ENCODE data around the gene MRPS2. TPM values are rescaled to one million over a fixed set of nuclear protein-coding genes. Genes with fewer than 3 reads are reported as not detected.

Gene MRPS2
- total and polyA plus RNA-seq, 4 donors: 10.9 to 71.8 (median 31.5) TPM

DNA sequence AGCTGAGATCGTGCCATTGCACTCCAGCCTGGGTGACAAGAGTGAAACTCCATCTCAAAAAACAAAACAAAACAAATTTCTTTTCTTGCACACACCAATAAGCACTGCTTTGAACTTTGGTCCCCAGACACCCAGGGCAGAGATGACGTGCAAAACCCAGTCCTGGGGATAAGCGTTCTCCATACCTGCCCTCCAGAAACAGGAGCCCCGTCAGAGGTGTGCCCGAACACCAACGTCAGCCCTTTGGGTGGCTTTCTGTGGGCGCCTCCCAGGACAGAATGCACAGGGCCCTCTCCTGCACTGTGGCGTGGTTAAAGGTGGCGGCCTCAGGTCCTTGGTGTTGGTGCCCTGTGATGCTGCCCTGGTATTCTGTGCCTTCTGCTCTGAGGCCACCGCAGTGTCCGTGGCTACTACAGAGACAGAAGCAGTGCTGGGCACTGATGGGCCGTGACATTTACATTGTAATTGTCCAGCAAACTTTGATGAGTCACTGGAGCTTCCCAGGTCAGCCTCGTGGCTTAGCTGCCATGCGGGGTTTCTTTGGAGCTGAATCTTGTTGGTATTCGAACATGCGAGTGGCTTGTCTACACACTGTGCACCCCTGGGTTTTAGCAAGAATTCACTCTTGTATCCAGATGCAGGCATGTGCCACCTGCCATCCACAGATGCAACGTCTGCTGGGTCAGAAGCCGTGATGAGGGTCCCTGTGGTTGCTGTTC lies 11.1 kb upstream of the MRPS2 start:
- no peaks in the 10 kb centered on the region for H3K9me3 ChIP-seq (ENCODE audit: control insufficient read depth in 4 of 4, low read length in 3 of 4)
- peak overlapping the region in 1 of 3 donors; percentile 18 for H3K4me3 ChIP-seq (ENCODE audit: low read depth in 1 of 3, low read length in 3 of 3)
- peaks cover 2 to 41% (median 29%) of the 10 kb centered on the region in 4 donors for H3K4me1 ChIP-seq (ENCODE audit: control insufficient read depth in 4 of 4, insufficient read depth in 4 of 4, low read length in 3 of 4)
- TF ChIP-seq SP1 (IDR thresholded peaks at IDR 0.05) (peak; percentile 56), HNF4A (conservative IDR thresholded peaks at IDR 0.05) (peak; percentile 55 to 69)
- TF ChIP-seq, protein P1, sequence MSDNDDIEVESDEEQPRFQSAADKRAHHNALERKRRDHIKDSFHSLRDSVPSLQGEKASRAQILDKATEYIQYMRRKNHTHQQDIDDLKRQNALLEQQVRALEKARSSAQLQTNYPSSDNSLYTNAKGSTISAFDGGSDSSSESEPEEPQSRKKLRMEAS (IDR thresholded peaks at IDR 0.05): no peak
- H3K27me3 ChIP-seq (ENCODE audit: control insufficient read depth in 4 of 4, insufficient read depth in 4 of 4, low read length in 3 of 4): no peaks in the 10 kb centered on the region
- WGBS: 71% methylated on average over 18 of the region's 18 CpGs
- peak overlapping the region; percentile 78 to 91 for H3K27ac ChIP-seq (ENCODE audit: low read depth in 1 of 2, low read length in 2 of 2)
- no peak overlapping the region for H3K9ac ChIP-seq (ENCODE audit: low read depth in 1 of 2, low read length in 2 of 2)
- peaks cover 2 to 21% (median 9%) of the 10 kb centered on the region in 4 donors for H3K36me3 ChIP-seq (ENCODE audit: control insufficient read depth in 4 of 4, insufficient read depth in 3 of 4, low read depth in 1 of 4, low read length in 3 of 4)
- no peak for DNase-seq (ENCODE audit: low spot score)

DNA sequence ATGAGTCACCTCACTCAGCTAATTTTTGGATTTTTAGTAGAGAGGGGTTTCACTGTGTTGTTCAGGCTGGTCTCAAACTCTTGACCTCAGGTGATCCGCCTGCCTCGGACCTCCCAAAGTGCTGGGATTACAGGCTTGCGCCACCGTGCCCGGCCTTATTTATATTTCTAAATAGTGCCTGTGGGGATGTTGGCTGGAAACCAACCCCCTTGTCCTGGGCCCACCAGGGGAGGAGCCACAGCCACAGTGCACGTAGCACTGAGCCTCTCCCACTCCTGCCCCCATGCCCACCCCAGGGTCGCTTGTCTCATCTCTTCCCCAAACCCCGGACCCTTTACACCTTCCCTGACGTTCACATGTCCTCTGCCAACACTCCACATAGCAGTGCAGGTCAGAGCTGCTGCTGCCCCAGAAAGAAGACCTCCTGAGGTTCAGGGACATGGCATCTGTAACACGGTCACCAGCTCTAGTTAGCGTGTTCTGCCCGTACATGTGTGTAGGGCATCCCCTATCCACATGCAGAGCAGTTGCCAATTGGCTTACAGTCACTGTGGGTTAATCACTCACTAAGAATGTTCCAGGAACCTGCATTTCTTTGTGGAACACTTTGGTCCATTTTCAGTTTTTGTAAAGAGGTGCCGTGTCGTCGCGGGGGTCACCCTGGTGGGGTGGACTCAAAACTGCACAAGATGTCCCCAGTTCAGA lies 10.2 kb upstream of the MRPS2 start:
- peak overlapping the region; percentile 52 to 79 (median 71) for H3K4me3 ChIP-seq (ENCODE audit: low read depth in 1 of 3, low read length in 3 of 3)
- H3K9ac ChIP-seq (ENCODE audit: low read depth in 1 of 2, low read length in 2 of 2): peak overlapping the region; percentile 19 to 37
- H3K36me3 ChIP-seq (ENCODE audit: control insufficient read depth in 4 of 4, insufficient read depth in 3 of 4, low read depth in 1 of 4, low read length in 3 of 4): peaks cover 2 to 14% (median 8%) of the 10 kb centered on the region in 4 donors
- 42% methylated on average over 16 of the region's 16 CpGs for WGBS
- no peaks in the 10 kb centered on the region for H3K9me3 ChIP-seq (ENCODE audit: control insufficient read depth in 4 of 4, low read length in 3 of 4)
- TF ChIP-seq, protein P2, sequence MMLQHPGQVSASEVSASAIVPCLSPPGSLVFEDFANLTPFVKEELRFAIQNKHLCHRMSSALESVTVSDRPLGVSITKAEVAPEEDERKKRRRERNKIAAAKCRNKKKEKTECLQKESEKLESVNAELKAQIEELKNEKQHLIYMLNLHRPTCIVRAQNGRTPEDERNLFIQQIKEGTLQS (IDR thresholded peaks at IDR 0.05): no peak
- TF ChIP-seq HNF4G (IDR thresholded peaks at IDR 0.05) (no peak), JUND (IDR thresholded peaks at IDR 0.05) (no peak), SP1 (IDR thresholded peaks at IDR 0.05) (no peak), FOXA1 (IDR thresholded peaks at IDR 0.05) (no peak), FOXA2 (IDR thresholded peaks at IDR 0.05) (no peak), GABPA (IDR thresholded peaks at IDR 0.05 in 1 of 2, conservative IDR thresholded peaks at IDR 0.05 in 1 of 2) (no peak), YY1 (IDR thresholded peaks at IDR 0.05) (no peak), RAD21 (IDR thresholded peaks at IDR 0.05) (no peak), TAF1 (conservative IDR thresholded peaks at IDR 0.05) (no peak)
- TF ChIP-seq, protein P3, sequence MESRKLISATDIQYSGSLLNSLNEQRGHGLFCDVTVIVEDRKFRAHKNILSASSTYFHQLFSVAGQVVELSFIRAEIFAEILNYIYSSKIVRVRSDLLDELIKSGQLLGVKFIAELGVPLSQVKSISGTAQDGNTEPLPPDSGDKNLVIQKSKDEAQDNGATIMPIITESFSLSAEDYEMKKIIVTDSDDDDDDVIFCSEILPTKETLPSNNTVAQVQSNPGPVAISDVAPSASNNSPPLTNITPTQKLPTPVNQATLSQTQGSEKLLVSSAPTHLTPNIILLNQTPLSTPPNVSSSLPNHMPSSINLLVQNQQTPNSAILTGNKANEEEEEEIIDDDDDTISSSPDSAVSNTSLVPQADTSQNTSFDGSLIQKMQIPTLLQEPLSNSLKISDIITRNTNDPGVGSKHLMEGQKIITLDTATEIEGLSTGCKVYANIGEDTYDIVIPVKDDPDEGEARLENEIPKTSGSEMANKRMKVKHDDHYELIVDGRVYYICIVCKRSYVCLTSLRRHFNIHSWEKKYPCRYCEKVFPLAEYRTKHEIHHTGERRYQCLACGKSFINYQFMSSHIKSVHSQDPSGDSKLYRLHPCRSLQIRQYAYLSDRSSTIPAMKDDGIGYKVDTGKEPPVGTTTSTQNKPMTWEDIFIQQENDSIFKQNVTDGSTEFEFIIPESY (IDR thresholded peaks at IDR 0.05): no peak
- TF ChIP-seq, protein P4, sequence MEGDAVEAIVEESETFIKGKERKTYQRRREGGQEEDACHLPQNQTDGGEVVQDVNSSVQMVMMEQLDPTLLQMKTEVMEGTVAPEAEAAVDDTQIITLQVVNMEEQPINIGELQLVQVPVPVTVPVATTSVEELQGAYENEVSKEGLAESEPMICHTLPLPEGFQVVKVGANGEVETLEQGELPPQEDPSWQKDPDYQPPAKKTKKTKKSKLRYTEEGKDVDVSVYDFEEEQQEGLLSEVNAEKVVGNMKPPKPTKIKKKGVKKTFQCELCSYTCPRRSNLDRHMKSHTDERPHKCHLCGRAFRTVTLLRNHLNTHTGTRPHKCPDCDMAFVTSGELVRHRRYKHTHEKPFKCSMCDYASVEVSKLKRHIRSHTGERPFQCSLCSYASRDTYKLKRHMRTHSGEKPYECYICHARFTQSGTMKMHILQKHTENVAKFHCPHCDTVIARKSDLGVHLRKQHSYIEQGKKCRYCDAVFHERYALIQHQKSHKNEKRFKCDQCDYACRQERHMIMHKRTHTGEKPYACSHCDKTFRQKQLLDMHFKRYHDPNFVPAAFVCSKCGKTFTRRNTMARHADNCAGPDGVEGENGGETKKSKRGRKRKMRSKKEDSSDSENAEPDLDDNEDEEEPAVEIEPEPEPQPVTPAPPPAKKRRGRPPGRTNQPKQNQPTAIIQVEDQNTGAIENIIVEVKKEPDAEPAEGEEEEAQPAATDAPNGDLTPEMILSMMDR (IDR thresholded peaks at IDR 0.05; ENCODE audit: low read depth, low read length, missing input control): no peak
- TF ChIP-seq, protein P1 (IDR thresholded peaks at IDR 0.05): no peak
- TF ChIP-seq, protein P5, sequence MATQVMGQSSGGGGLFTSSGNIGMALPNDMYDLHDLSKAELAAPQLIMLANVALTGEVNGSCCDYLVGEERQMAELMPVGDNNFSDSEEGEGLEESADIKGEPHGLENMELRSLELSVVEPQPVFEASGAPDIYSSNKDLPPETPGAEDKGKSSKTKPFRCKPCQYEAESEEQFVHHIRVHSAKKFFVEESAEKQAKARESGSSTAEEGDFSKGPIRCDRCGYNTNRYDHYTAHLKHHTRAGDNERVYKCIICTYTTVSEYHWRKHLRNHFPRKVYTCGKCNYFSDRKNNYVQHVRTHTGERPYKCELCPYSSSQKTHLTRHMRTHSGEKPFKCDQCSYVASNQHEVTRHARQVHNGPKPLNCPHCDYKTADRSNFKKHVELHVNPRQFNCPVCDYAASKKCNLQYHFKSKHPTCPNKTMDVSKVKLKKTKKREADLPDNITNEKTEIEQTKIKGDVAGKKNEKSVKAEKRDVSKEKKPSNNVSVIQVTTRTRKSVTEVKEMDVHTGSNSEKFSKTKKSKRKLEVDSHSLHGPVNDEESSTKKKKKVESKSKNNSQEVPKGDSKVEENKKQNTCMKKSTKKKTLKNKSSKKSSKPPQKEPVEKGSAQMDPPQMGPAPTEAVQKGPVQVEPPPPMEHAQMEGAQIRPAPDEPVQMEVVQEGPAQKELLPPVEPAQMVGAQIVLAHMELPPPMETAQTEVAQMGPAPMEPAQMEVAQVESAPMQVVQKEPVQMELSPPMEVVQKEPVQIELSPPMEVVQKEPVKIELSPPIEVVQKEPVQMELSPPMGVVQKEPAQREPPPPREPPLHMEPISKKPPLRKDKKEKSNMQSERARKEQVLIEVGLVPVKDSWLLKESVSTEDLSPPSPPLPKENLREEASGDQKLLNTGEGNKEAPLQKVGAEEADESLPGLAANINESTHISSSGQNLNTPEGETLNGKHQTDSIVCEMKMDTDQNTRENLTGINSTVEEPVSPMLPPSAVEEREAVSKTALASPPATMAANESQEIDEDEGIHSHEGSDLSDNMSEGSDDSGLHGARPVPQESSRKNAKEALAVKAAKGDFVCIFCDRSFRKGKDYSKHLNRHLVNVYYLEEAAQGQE (IDR thresholded peaks at IDR 0.05): no peak
- no peak for DNase-seq (ENCODE audit: low spot score)
- H3K4me1 ChIP-seq (ENCODE audit: control insufficient read depth in 4 of 4, insufficient read depth in 4 of 4, low read length in 3 of 4): peaks cover 2 to 38% (median 27%) of the 10 kb centered on the region in 4 donors
- no peaks in the 10 kb centered on the region for H3K27me3 ChIP-seq (ENCODE audit: control insufficient read depth in 4 of 4, insufficient read depth in 4 of 4, low read length in 3 of 4)
- peak overlapping the region; percentile 78 to 91 for H3K27ac ChIP-seq (ENCODE audit: low read depth in 1 of 2, low read length in 2 of 2)

Data from liver (tissue), 9 donors.